DND-41 (cell line): ENCODE data around the gene APOBEC4.

Experiments
- CTCF ChIP-seq: IDR thresholded peaks from 2 replicates; pipeline ENCODE4 v1.5.1; 2012; ENCODE audit warnings: borderline replicate concordance, low read length, moderate library complexity, mild to moderate bottlenecking; ENCODE audit not compliant: poor library complexity, severe bottlenecking; ENCODE audit errors: extremely low read depth
- EZH2 ChIP-seq: IDR thresholded peaks from 3 replicates; pipeline ENCODE4 v1.6.1; 2012; ENCODE audit warnings: borderline replicate concordance, low read depth, mild to moderate bottlenecking, moderate library complexity, low read length, inconsistent platforms; ENCODE audit not compliant: severe bottlenecking

DNA sequence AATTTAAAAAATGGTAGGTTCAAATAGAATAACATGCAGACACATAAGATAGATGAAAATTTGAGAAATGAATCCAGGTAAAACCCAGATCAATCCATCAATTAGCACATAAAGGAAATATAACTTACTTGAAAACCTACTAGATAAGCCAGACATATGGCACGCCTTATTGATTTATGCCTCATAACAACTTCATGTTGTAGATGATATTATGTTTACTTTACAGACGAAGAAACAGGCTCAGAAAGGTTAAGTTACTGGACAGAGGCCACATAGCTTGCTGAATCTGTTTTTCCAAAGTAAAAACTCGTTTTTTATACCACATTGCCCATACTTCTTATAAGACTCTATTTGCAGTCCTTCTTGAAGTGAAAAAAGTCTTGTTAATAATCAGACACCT, 40.7 kb downstream of the APOBEC4 start:
- TF ChIP-seq CTCF (no peak), EZH2 (no peak)
